ENCODE measurements around the gene NGB. TPM values are rescaled to one million over a fixed set of nuclear protein-coding genes. Genes with fewer than 3 reads are reported as not detected.

NGB gene
- total RNA-seq, 1 experiment from 2014 or later, result not detected

- TF ChIP-seq ZBTB33 (IDR thresholded peaks at IDR 0.05; ENCODE audit: extremely low read depth, insufficient replicate concordance, low read length), result no peak
- no peak for TF ChIP-seq ZNF274 (IDR thresholded peaks at IDR 0.05; ENCODE audit: low read depth, low read length)
- no peak for TF ChIP-seq FOSL1 (IDR thresholded peaks at IDR 0.05; ENCODE audit: low read depth)
- TF ChIP-seq YY1 (IDR thresholded peaks at IDR 0.05; ENCODE audit: extremely low read depth, insufficient replicate concordance, low read depth, low read length), result no peak
- TF ChIP-seq POLR2AphosphoS5 (IDR thresholded peaks at IDR 0.05; ENCODE audit: low read depth, low read length), result no peak
- TF ChIP-seq EZH2phosphoT487 (IDR thresholded peaks at IDR 0.05; ENCODE audit: borderline replicate concordance), result no peak
- Histone ChIP-seq H3K4me2 (ENCODE audit: low read length) (no peak overlapping the region), H3K4me1 (ENCODE audit: control insufficient read depth in 1 of 2, insufficient read depth in 2 of 2, low read length in 2 of 2) (peaks cover 0 to 7% of the 10 kb centered on the region in 2 experiments; a peak in 1 of 4 replicates), H4K20me1 (ENCODE audit: insufficient read depth) (no peaks in the 10 kb centered on the region), H3K36me3 (ENCODE audit: control insufficient read depth in 1 of 2, insufficient read depth in 2 of 2, low read length in 2 of 2) (no peaks in the 10 kb centered on the region), H3K9me2 (ENCODE audit: insufficient read depth) (no peaks in the 10 kb centered on the region), H3K79me2 (ENCODE audit: insufficient read depth, low read length) (no peaks in the 10 kb centered on the region), H3K27ac (ENCODE audit: low read depth, low read length) (no peak overlapping the region), H2AFZ (ENCODE audit: low read depth, low read length, poor library complexity, severe bottlenecking) (no peak overlapping the region), H3K27me3 (ENCODE audit: insufficient read depth, low read length) (no peaks in the 10 kb centered on the region), H3K4me3 (replicated peaks in 1 of 2; ENCODE audit: low read depth in 1 of 2, low read length in 2 of 2) (no peak overlapping the region), H3K9me3 (ENCODE audit: control insufficient read depth in 1 of 2, insufficient read depth in 1 of 2, low read depth in 1 of 2, low read length in 2 of 2) (no peaks in the 10 kb centered on the region), H3K9ac (ENCODE audit: low read length) (no peak overlapping the region)
- no peak for DNase-seq (ENCODE audit: low read depth, low spot score)
- ATAC-seq, result no peak
- no TSS peak for BruUV-seq (replicated peaks)
- CTCF ChIA-PET, result no interaction called here
- POLR2A ChIA-PET, result no interaction called here
- RAD21 ChIA-PET (ENCODE audit: low non-redundant PET in 1 of 2, low total read pairs in 2 of 2, uncharacterized antibody in 2 of 2, unreplicated experiment in 2 of 2), result no interaction called here
- intact Hi-C loops (cut with micrococcal nuclease), result no loop called here
Observed at GRCh38 chr14:77222546-77223225, 48.3 kb downstream of the NGB start.

All from HCT116 (cell line).